Spleen (tissue), 7 donors: Measurements from ENCODE around the gene ACOXL.

Source experiments
- CTCF ChIP-seq, 11 experiments: fragments of 200-600 bp in 7 of 11; fragments of 450-650 bp in 4 of 11; sonication (generic) in 4 of 11; IDR thresholded peaks in 8 of 11; conservative IDR thresholded peaks in 3 of 11; 1 replicate in 7 of 11; 2 replicates in 4 of 11; pipeline versions ENCODE4 v1.4.0 to v1.8.0; 2016 to 2021; ENCODE audit warnings: antibody characterized with exemption in 11 of 11, inconsistent platforms in 4 of 11, mild to moderate bottlenecking in 1 of 11
- POLR2A ChIP-seq, 3 donors: fragments of 450-650 bp; IDR thresholded peaks; one replicate each; pipeline ENCODE4 v1.5.1; 2017; ENCODE audit warnings: antibody characterized with exemption in 3 of 3, mild to moderate bottlenecking in 1 of 3
- donor health status: DM: no; HTN: no; CAD: no; lungs with moderate emphysema.
- donor health status: DM: no; HTN: no; CAD: no.
- donor health status: DM: no; HTN: no; CAD: no.

DNA sequence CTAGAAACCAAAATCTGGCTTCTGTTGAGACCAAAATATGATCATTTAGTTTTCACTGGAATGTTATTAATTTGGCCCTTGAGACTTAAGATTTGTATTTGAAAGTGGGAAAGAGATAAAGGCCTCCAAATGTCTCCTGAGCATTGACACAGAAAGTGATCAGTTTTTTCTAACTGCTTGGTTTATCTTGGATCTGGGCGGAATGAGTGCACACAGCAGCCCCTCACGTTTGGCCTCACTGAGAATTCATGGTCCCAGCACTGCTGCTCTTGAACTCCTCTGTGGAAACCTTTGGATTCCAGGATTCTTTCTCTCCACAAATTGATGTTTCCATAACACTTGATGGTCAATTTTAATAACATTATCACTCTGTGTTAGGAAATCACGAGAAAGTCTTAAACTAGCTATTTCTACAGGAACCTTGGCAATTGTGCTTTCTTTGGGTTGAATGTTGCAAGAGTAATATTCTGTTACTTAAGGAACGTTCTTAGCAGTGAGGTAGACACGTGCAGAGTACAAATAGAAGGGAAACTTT is 208.1 kb downstream of the ACOXL start:
- TF ChIP-seq CTCF (IDR thresholded peaks at IDR 0.05 in 8 of 11, conservative IDR thresholded peaks at IDR 0.05 in 3 of 11) (no peak), POLR2A (IDR thresholded peaks at IDR 0.05) (no peak)
